Mononuclear cell (primary cell): ENCODE measurements around the gene CCDC57. TPM values are rescaled to one million over a fixed set of nuclear protein-coding genes. Genes with fewer than 3 reads are reported as not detected.

ENCODE experiments used
- H3K27me3 ChIP-seq: 2 replicates; pipeline ENCODE4 v1.6.0; 2011; ENCODE audit warnings: low read length, control low read depth; ENCODE audit not compliant: insufficient read depth
- H3K4me1 ChIP-seq: 2 replicates; pipeline ENCODE4 v1.5.1; 2011; ENCODE audit warnings: mild to moderate bottlenecking, low read length, control low read depth; ENCODE audit not compliant: insufficient read depth
- H3K4me3 ChIP-seq: 2 replicates; pipeline ENCODE4 v1.5.1; 2011; ENCODE audit warnings: mild to moderate bottlenecking, low read length, moderate library complexity
- H3K9me3 ChIP-seq: 2 replicates; pipeline ENCODE4 v1.5.1; 2011; ENCODE audit warnings: low read depth, mild to moderate bottlenecking, control low read depth, low read length
- total RNA-seq: library from RNA; depleted of rRNA; stranded (reverse); fragments of >200 nt; gene quantifications from one replicate; pipeline ENCODE4 v1.2.3, GENCODE V29; 2012

CCDC57 gene
- total RNA-seq, 1 donor, result 36.6 TPM

DNA sequence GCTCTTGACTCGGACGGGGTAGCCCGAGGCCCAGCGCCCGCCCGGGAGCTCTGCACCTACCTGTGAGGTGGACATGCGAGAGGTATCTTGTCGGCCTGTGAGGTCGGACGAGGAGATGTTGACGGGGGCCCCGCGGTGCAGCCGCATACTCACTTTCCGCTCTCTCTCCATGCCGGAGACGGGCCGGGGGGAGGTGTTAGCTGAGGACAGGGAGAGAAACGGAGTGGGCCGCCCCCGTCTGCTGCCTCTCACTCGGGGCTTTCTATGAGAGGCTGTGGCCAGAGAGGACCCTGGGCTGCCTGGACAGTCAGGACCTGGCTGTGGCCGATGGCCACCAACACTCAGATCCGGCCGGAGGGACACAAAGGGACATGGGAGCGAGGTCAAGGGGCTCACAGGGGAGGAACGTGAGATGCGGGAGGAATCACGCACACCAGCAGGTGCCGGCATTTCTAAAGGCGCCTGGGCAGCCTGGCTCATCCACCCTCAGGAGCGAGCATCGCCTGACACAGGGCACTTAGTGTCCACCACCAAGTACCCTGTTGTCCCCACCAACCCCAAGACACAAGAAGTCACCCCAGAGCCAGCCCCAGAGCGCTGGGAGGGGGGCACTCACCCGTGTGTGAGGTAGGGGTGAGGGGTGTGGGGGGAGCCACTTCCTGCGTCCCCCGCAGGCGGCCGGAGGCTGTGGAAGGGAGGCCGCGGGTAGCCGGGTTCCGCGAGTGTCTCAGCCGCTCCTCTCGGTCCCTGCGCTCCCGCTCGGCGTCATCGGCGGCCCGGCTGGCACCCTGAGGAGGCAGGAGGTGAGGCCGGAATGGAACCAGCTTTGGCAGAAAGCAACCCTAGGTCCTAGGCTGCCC is 36.4 kb upstream of the CCDC57 start:
- Histone ChIP-seq H3K9me3 (no peaks in the 10 kb centered on the region), H3K27me3 (no peaks in the 10 kb centered on the region), H3K4me1 (peaks cover 12% of the 10 kb centered on the region), H3K4me3 (no peak overlapping the region)

DNA sequence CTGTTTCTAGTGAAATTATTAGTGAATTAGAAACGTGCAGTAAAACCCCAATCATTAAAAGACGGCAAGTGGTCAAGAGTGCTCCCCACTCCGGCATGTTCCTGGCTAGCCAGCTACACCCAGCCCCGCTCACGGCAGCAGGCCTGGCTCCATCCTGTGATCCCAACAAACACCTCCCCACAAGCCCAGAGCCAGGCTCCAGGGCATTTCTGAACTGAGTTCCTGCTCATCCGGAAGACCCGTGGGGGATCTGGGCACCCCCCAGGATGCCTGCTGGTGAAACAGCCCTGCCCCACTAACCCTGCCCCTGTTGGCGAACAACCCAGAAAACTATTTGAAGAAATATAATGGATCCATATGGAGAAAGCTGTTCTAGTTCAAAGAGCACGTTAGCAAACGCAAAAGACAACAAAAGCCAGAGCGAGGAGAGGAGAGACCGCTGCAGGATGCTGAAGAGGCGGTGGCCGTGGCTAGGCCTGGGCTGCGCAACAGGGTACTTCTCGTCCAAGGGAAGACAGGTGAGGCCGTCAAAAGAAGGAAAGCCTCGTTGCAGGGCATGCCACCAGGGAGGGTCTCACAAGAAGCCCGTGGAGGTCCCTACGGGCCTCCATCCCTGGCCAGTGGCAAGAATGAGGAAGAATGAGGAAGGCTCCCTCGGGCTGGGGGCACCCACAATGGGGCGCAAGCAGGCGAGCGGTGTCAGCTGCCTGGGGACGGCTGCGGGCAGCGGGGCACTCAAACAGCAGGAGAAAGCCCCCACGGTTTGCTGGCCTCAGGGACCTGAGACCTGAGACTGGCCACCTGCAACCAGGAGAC is 35.4 kb upstream of the CCDC57 start:
- Histone ChIP-seq H3K4me1 (peaks cover 15% of the 10 kb centered on the region), H3K27me3 (no peaks in the 10 kb centered on the region), H3K4me3 (no peak overlapping the region), H3K9me3 (no peaks in the 10 kb centered on the region)

DNA sequence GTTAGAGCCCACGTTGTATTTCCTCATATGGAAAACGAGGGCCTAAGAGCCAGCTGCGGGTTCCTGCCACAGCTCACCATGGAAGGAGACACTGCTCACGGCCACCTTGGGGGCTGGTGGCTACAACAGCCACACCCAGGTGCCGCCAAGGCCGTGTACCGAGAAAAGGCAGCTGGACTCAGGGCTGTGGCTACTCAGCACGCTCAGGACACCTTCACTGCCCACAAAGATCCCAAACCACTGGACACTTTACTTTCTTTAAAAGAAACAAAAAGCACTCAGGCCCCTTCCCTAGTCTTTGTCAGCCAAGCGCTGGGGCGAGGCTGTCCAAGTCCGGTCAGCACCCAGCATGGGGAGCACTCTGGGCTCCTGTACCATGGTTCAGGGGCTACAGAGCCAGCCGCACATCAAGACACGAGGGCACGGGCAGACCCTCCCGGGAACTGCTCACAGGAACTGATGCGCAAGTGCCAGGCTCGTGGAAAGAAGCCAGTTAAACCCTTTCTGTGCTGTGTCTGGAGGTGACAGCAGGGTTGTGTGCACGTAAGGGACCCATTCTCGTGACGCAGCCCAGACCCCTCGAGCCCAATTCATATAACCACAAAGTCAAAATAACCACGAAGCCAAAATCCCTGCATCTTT is 34.7 kb upstream of the CCDC57 start:
- Histone ChIP-seq H3K9me3 (no peaks in the 10 kb centered on the region), H3K4me1 (peaks cover 22% of the 10 kb centered on the region), H3K4me3 (no peak overlapping the region), H3K27me3 (no peaks in the 10 kb centered on the region)

DNA sequence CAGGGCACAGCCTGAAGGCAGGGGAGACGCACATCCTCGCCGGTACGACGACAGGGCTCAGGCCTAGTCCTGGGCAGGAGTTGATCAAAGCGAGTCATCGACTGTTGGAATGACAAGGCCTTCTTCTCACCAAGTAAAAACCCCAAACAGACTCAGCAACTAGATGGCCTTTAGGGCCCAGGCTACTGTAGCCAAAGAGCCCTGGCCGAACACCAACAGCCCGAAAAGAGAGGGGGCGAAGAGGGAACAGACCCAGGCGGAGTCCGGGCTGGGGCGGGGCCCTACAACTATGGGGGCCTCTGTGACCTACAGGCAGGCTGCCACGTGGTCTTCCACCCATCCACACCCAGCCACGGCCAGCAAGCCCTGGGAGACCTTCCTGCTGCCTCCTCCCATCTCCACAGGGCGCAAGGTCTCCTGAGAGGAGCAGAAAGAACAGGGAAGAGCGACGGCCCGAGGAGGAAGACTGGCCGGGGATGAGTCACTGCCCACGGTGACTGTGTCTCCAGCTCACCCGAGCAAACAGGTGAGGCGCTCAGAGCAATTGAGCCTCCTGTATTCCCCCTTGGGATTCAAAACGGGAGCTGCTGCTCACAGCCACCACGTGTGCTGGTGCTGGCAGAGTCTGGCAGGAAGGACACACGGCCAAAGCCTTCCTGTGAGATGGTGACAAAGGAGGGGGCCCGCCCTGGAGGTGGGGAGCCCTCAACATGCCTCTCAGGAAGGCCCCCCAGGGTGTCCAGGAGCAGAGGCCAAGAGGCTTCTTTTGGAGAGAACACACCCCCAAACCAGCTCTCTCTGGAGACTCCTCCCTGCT is 33.9 kb upstream of the CCDC57 start:
- H3K4me3 ChIP-seq, result no peak overlapping the region
- peaks cover 29% of the 10 kb centered on the region for H3K4me1 ChIP-seq
- no peaks in the 10 kb centered on the region for H3K27me3 ChIP-seq
- no peaks in the 10 kb centered on the region for H3K9me3 ChIP-seq

DNA sequence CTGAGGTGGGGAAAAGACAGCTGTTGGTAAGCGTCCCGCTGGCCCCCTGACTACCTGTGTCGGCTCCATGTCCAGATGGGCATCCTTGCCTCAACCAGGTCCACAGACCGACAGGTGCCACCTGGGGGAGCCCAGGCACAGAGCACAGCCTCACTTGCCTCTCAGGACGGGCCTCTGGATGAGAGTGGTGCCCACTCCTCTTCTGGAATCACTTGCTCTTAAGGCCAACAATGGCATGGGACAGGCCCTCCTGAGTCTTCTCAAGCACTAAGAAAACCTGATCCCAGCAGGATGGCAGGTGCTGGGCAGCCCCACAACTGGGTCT is 33.4 kb upstream of the CCDC57 start:
- no peak overlapping the region for H3K4me3 ChIP-seq
- peaks cover 35% of the 10 kb centered on the region for H3K4me1 ChIP-seq
- no peaks in the 10 kb centered on the region for H3K27me3 ChIP-seq
- no peaks in the 10 kb centered on the region for H3K9me3 ChIP-seq

DNA sequence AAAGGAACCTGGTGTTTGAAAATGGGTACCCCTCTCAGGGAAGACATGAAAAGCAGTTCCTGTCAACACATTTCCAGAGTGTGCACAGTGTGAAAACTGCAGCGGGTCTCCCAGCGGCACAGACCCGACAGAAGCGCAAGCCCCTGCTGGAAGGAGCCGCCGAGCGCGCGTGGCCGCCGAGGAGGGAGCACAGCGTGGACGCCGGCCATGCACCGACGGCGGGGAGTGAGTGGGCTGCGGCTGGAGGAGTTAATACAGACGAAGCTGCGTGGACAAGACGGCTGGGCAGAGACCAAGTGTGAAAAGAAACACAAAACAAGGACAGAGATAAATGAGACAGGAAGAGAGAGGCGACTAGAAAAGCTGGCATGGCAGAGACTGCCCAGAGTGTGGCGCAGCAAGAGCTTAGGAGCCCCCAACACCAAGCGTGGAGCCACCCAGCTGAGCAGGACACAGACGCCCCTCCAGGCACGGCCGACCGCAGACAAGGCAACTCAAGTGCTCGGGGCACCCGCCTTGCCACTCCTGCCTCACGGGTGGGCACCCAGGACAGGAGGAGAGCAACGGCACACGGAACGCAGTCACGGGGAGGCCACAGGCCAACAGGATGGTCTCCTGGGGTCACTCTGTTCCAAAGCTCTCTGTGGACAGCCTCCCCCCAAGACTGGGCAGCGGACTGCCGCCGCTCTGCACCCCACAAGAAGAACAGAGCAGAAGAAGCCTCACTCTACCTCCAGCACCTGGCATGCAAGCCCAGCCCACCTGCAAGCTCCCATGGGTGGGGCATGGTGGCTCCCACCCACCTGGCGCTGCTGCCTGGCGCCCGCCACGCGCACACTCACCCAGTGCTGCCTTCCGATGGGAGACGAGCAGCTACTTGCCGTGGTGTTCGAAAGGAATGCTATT is 32.7 kb upstream of the CCDC57 start:
- Histone ChIP-seq H3K27me3 (no peaks in the 10 kb centered on the region), H3K4me1 (peaks cover 41% of the 10 kb centered on the region), H3K9me3 (no peaks in the 10 kb centered on the region), H3K4me3 (no peak overlapping the region)

DNA sequence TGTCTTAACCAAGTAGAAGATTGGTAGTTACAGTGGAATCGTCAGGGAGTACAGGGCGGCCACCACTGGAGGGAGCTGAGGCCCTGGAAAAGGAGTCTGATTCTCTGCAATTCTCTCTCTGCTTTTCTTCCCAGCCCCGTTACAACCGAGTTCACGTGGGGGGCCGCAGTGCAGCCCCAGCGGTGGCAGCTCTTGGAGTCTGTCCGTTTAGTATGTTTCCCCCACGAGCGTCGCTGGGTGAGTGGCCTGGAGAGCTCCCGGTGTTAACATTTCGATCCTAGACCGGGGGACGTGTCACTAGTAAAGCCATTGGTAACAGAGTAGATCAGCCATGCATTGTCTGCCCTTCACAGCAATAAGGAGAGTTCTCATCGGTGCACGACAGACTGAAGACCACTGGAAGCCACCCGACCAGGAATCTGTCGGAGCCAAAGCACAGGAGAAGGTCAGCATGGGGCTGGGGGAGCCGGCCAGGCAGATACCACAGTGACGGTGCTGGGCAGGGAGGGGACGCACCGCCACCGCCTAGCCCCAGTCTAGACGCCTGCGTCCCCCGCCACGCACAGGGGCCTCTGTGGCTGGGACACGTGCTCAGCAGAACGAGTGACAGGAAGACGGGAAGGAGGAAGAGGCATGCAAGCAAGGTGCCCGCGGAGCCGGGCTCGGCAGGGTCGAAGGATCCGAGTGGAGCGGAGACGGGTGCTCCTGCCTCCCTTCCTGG is 31.9 kb upstream of the CCDC57 start:
- Histone ChIP-seq H3K4me3 (no peak overlapping the region), H3K27me3 (no peaks in the 10 kb centered on the region), H3K4me1 (peaks cover 49% of the 10 kb centered on the region), H3K9me3 (no peaks in the 10 kb centered on the region)

DNA sequence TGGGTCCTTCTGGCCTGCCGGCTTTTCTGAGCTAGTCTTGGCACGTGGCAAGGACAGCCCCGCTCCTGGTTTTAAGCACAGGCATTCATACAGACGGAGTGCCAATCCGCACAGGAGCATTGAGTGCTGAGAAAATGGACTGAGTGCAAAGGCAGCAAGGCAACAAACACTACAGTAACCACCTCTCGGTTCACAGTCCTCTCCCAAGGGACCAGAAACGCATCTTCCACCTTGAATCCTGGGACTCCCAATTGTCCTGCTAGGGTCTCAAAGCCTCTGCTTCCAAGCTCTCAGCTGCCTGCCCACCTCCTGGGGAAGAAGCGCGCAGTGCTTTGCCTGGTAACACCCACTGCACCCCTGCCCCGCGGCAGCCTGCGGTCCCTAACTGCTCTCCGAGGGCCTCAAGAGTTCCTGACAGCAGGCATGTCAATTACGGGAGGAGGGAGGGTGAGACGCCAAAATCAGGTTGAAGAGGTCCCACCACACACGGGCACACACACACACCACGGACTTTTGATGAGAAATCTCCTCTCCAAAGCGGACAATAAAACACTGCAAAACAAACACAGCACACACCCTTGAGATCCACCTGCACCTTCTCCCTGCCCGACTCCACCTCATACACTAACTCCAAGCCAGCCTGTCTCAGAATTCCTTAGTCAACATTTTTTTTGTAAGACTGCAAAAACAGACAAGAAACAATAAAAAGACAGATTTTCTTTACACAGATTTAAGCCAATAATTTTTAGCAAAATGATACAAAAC is 31.2 kb upstream of the CCDC57 start:
- no peak overlapping the region for H3K4me3 ChIP-seq
- H3K4me1 ChIP-seq, result peaks cover 56% of the 10 kb centered on the region
- H3K27me3 ChIP-seq, result no peaks in the 10 kb centered on the region
- no peaks in the 10 kb centered on the region for H3K9me3 ChIP-seq

DNA sequence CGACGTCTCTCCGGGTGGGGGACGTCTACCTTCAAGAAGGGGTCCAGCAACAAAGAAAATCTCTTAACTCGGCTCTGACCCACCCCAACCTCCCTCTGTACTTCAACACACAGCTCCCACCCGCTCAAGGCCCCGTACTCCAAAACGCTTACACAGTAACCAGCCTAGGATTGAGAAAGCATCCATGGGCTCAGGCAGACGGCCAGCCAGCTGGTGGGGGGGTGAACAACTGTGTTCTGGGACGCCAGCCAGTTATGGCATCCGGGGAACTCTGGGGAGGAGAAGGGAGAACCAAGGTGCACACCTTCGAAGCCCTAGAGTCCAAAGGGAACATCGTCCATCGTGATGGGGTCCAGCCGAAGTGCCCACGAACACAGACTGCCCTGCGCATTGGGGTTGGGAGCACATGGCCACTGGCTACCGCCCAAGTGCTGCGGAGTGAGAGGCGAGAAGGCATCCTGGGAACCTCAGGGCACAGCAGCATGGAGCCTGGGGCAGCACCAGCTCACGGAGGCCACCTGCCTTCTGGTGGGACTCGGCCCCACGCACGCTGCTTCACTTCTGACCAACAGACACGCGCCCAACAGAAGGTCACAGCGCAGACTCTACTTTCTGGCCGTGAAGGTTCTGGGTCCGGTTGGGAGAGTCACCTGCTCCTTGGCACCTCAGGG is 30.5 kb upstream of the CCDC57 start:
- Histone ChIP-seq H3K4me3 (no peak overlapping the region), H3K27me3 (no peaks in the 10 kb centered on the region), H3K9me3 (no peaks in the 10 kb centered on the region), H3K4me1 (peaks cover 64% of the 10 kb centered on the region)

DNA sequence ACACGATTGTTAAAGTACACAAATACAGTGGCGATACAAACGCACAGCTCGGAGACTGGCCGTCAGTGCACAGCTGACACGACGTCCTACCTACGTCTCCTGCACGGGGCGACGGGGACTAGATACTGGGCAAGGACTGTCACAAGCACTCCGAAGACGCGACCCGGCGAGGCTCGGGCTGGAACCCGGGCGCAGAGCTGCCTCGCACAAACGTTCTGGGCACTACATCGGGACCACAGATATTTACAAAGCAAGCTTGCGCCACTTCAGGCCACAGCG is 30.0 kb upstream of the CCDC57 start:
- peaks cover 68% of the 10 kb centered on the region for H3K4me1 ChIP-seq
- H3K9me3 ChIP-seq, result no peaks in the 10 kb centered on the region
- no peaks in the 10 kb centered on the region for H3K27me3 ChIP-seq
- no peak overlapping the region for H3K4me3 ChIP-seq

DNA sequence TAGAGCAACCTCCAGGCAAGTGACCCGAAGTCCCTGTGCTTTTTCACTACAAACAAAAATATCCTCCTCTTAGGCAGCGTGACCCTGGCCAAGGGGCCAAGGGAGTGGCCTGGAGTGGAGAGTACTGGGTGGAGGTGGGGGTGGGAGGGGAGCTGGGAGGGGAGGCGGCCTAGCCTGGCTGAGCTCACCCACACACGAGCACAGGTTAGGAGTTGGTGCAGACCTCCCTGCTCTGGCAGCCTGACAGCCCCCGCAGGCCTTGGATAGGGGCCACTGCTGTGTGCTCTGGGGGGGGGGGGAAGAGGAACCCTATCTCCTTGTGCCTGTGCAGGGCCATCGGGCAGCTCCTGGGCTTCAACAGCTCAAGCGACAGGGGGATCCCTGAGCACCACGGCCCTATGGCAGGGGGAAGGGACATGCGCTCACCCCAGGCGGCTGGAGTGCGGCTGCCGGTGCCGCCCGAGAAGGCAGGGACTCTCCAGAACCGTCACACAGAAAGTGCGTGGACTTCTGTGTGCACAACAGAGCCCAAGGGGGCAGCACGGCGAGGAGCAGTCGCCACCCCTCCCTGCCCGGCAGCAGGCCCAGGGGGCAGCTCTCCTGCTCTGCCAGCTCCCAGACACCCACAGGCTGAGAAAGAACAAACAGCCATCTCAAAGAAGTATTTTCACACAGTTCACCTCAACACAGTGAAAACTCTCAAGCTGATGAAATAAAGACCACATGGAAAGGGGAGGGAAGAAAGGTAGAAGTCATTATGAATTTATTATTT is 29.5 kb upstream of the CCDC57 start:
- no peak overlapping the region for H3K4me3 ChIP-seq
- no peaks in the 10 kb centered on the region for H3K9me3 ChIP-seq
- peaks cover 69% of the 10 kb centered on the region for H3K4me1 ChIP-seq
- no peaks in the 10 kb centered on the region for H3K27me3 ChIP-seq
